HepG2 (cell line): ENCODE data around the gene VDAC1. TPM values are rescaled to one million over a fixed set of nuclear protein-coding genes. Genes with fewer than 3 reads are reported as not detected.

Source experiments
- AHR ChIP-seq: IDR thresholded peaks from 2 replicates; pipeline ENCODE4 v1.6.1; 2018; ENCODE audit warnings: missing genetic modification reagents, missing compliant biosample characterization
- ARID5B ChIP-seq: IDR thresholded peaks from 2 replicates; pipeline ENCODE4 v1.4.0; 2020; ENCODE audit warnings: mild to moderate bottlenecking, missing genetic modification reagents
- CTCF ChIP-seq: sonication (generic); formaldehyde crosslinking; IDR thresholded peaks from 2 replicates; pipeline ENCODE4 v1.5.0; 2020; ENCODE audit warnings: mild to moderate bottlenecking, missing genetic modification reagents, moderate library complexity
- FOXA1 ChIP-seq, 2 experiments: fragments of 450-650 bp in 1 of 2; sonication (generic) in 1 of 2; formaldehyde crosslinking in 1 of 2; IDR thresholded peaks; 2 replicates each; pipeline versions ENCODE4 v1.4.0 to v1.6.1; 2016 to 2020; ENCODE audit warnings: missing genetic modification reagents in 1 of 2
- GPBP1L1 ChIP-seq: sonication (generic); formaldehyde crosslinking; IDR thresholded peaks from 2 replicates; pipeline ENCODE4 v1.5.0; 2020; ENCODE audit warnings: mild to moderate bottlenecking, missing genetic modification reagents
- KDM2A ChIP-seq: sonication (generic); formaldehyde crosslinking; IDR thresholded peaks from 2 replicates; pipeline ENCODE4 v1.4.0; 2020; ENCODE audit warnings: low read depth, missing genetic modification reagents, borderline replicate concordance
- MBD4 ChIP-seq: IDR thresholded peaks from 2 replicates; pipeline ENCODE4 v1.6.1; 2012; ENCODE audit warnings: low read length, inconsistent platforms, borderline replicate concordance
- MXD3 ChIP-seq: IDR thresholded peaks from 2 replicates; pipeline ENCODE4 v1.6.1; 2016; ENCODE audit warnings: mild to moderate bottlenecking, missing biosample characterization, missing genetic modification reagents
- POLR2AphosphoS2 ChIP-seq: IDR thresholded peaks from 2 replicates; pipeline ENCODE4 v1.6.1; 2011; ENCODE audit warnings: low read depth, low read length, improper control_type of control experiment
- RFX1 ChIP-seq: fragments of 450-650 bp; IDR thresholded peaks from 2 replicates; pipeline ENCODE4 v1.6.1; 2017
- TOPORS ChIP-seq: sonication (generic); formaldehyde crosslinking; IDR thresholded peaks from 2 replicates; pipeline ENCODE4 v1.8.0; 2023; ENCODE audit warnings: mild to moderate bottlenecking, missing genetic modification reagents
- U2AF1 ChIP-seq: fragments of 200-400 bp; formaldehyde crosslinking; optimal IDR thresholded peaks from 2 replicates; pipeline ENCODE3; 2017; ENCODE audit warnings: mild to moderate bottlenecking, low read depth, low read length
- ZBTB26 ChIP-seq: IDR thresholded peaks from 2 replicates; pipeline ENCODE4 v1.6.1; 2016; ENCODE audit warnings: missing compliant biosample characterization, missing genetic modification reagents, borderline replicate concordance
- ZNF549 ChIP-seq: sonication (generic); formaldehyde crosslinking; IDR thresholded peaks from 2 replicates; pipeline ENCODE4 v1.5.0; 2020; ENCODE audit warnings: missing genetic modification reagents
- ZNF703 ChIP-seq: sonication (generic); formaldehyde crosslinking; IDR thresholded peaks from 2 replicates; pipeline ENCODE4 v1.5.1; 2020; ENCODE audit warnings: missing genetic modification reagents, mild to moderate bottlenecking, moderate library complexity, borderline replicate concordance
- ZXDC ChIP-seq: sonication (generic); formaldehyde crosslinking; IDR thresholded peaks from 2 replicates; pipeline ENCODE4 v1.5.0; 2020; ENCODE audit warnings: mild to moderate bottlenecking, missing genetic modification reagents
- polyA plus RNA-seq, 8 experiments: library from polyadenylated mRNA; depleted of rRNA in 3 of 8; stranded (reverse) in 7 of 8; unstranded in 1 of 8; fragments of >200 nt; fragmentation: Illumina TruSeq in 4 of 8; extraction: Trizol in 4 of 8; gene quantifications; 2 replicates each; pipeline versions ENCODE4 v1.2.1 to v1.2.3, GENCODE V29; 2011 to 2016; ENCODE audit warnings: low read depth in 4 of 8, missing spikeins in 1 of 8, mixed read lengths in 1 of 8; ENCODE audit not compliant: insufficient read depth in 1 of 8
- total RNA-seq, 5 experiments: library from RNA; depleted of rRNA; stranded (reverse); fragments of >200 nt; fragmentation: Illumina TruSeq; extraction: Trizol; gene quantifications; 2 replicates each; pipeline ENCODE4 v1.2.3, GENCODE V29; 2016; ENCODE audit warnings: low read depth in 1 of 5

VDAC1 gene
- total and polyA plus RNA-seq, 2 of the 13 experiments (the other 11 are each of a cell fraction or from before 2014, with no cell fraction given): 112 to 380 TPM

- TF ChIP-seq ZNF549 (CRISPR knock-in tag) (no peak), MXD3 (CRISPR knock-in tag) (no peak), ARID5B (CRISPR knock-in tag) (peak; percentile 45; the same call in 1 of the 2 replicates), ZNF703 (no peak), MBD4 (no peak), CTCF (CRISPR knock-in tag) (no peak), POLR2AphosphoS2 (no peak), TOPORS (0 out of 2 replicates have a peak, but pooled peaks have one; percentile 26), FOXA1 (IDR thresholded peaks at IDR 0.05) (no peak), FOXA1 (CRISPR knock-in tag; IDR thresholded peaks at IDR 0.05) (no peak), AHR (CRISPR knock-in tag) (no peak), ZBTB26 (no peak), GPBP1L1 (CRISPR knock-in tag) (no peak), U2AF1 (no peak), RFX1 (no peak), ZXDC (CRISPR knock-in tag) (no peak), KDM2A (no peak)
These were observed 3.9 kb downstream of the VDAC1 start (continued) for GRCh38 chr5:134000696-134001453.
